CMK (cell line): ENCODE data around the gene IGF1R.
"Not testable (repeated sequence)": the region's sequence is repeated elsewhere in the genome, so short reads cannot be mapped to it uniquely, and the experiment has no call there.

Experiments used
- DNase-seq: peaks from one replicate; pipeline ENCODE4 v3.0.0-alpha.2; 2010; ENCODE audit warnings: low read depth

Gene IGF1R

GRCh38 chr15:98964466-98965133 is 316.3 kb downstream of the IGF1R start:
- DNase-seq: no peak

GRCh38 chr15:98965134-98965491 is 316.8 kb downstream of the IGF1R start:
- not testable (repeated sequence) for DNase-seq

GRCh38 chr15:98965597-98965996 is 317.3 kb downstream of the IGF1R start:
- DNase-seq: no peak

GRCh38 chr15:98966091-98966787 is 317.9 kb downstream of the IGF1R start:
- no peak for DNase-seq

- no peak for DNase-seq
These were observed 318.8 kb downstream of the IGF1R start for GRCh38 chr15:98967096-98967495.

- no peak for DNase-seq
These were observed 319.6 kb downstream of the IGF1R start for GRCh38 chr15:98967916-98968315.

- DNase-seq: no peak
These were observed 320.2 kb downstream of the IGF1R start for GRCh38 chr15:98968576-98968975.

- no peak for DNase-seq
These were observed 320.9 kb downstream of the IGF1R start for GRCh38 chr15:98969126-98969735.

GRCh38 chr15:98970799-98971198 is 322.5 kb downstream of the IGF1R start:
- no peak for DNase-seq

GRCh38 chr15:98976500-98976899 is 328.2 kb downstream of the IGF1R start:
- DNase-seq: no peak

GRCh38 chr15:98977441-98977840 is 329.1 kb downstream of the IGF1R start:
- no peak for DNase-seq

- no peak for DNase-seq
These were observed 329.8 kb downstream of the IGF1R start for GRCh38 chr15:98978153-98978552.

GRCh38 chr15:98980899-98981228 is 332.5 kb downstream of the IGF1R start:
- DNase-seq: no peak

GRCh38 chr15:98981851-98982722 is 333.7 kb downstream of the IGF1R start:
- no peak for DNase-seq

- no peak for DNase-seq
These were observed 335.0 kb downstream of the IGF1R start for GRCh38 chr15:98983334-98983733.

GRCh38 chr15:98986281-98986680 is 337.9 kb downstream of the IGF1R start:
- DNase-seq: no peak

GRCh38 chr15:98994892-98995291 is 346.6 kb downstream of the IGF1R start:
- no peak for DNase-seq

- DNase-seq: no peak
These were observed 347.8 kb downstream of the IGF1R start for GRCh38 chr15:98996169-98996568.

GRCh38 chr15:98996624-98997023 is 348.3 kb downstream of the IGF1R start:
- DNase-seq: no peak

- DNase-seq: no peak
These were observed 349.0 kb downstream of the IGF1R start for GRCh38 chr15:98997312-98997711.

GRCh38 chr15:98997755-98998154 is 349.4 kb downstream of the IGF1R start:
- DNase-seq: no peak

- DNase-seq: no peak
These were observed 349.9 kb downstream of the IGF1R start for GRCh38 chr15:98998279-98998678.

GRCh38 chr15:98999233-98999632 is 350.9 kb downstream of the IGF1R start:
- DNase-seq: no peak
